ENCODE data around the gene DALRD3.
A peak's percentile ranks its signal among the peaks of the same experiment; 100 is the strongest.

Gene DALRD3

GRCh38 chr3:49017971-49018706 lies at the start of gene DALRD3:
Gene DALRD3, minus strand, starts transcription at chr3:49018580. Its CDS starts 16 bp downstream, at chr3:49018564.
- DNase-seq, result peak; percentile 22

GRCh38 chr3:49058011-49058410 lies 39.6 kb upstream of the DALRD3 start:
- no peak for DNase-seq

- no peak for DNase-seq
These were observed 38.9 kb upstream of the DALRD3 start for GRCh38 chr3:49057268-49057667.

GRCh38 chr3:49054344-49054862 lies 36.0 kb upstream of the DALRD3 start:
- DNase-seq, result no peak

GRCh38 chr3:49053543-49053942 lies 35.2 kb upstream of the DALRD3 start:
- no peak for DNase-seq

- DNase-seq, result no peak
These were observed 16.9 kb upstream of the DALRD3 start for GRCh38 chr3:49035281-49035680.

- DNase-seq, result no peak
These were observed 16.3 kb upstream of the DALRD3 start for GRCh38 chr3:49034650-49035049.

- no peak for DNase-seq
These were observed 14.4 kb upstream of the DALRD3 start for GRCh38 chr3:49032646-49033304.

- DNase-seq, result no peak
These were observed 11.9 kb upstream of the DALRD3 start for GRCh38 chr3:49030321-49030720.

GRCh38 chr3:49029563-49029884 lies 11.1 kb upstream of the DALRD3 start:
- no peak for DNase-seq

- DNase-seq, result peak; percentile 90
These were observed 10.5 kb upstream of the DALRD3 start, which contains the start of gene IMPDH2 for GRCh38 chr3:49028673-49029562. Gene IMPDH2, minus strand, starts transcription at chr3:49029398. Its CDS starts 48 bp downstream, at chr3:49029350.

- DNase-seq, result no peak
These were observed 9.9 kb upstream of the DALRD3 start for GRCh38 chr3:49028298-49028672.

- no peak for DNase-seq
These were observed 9.3 kb upstream of the DALRD3 start for GRCh38 chr3:49027634-49028033.

GRCh38 chr3:49026536-49026935 lies 8.2 kb upstream of the DALRD3 start:
- no peak for DNase-seq

GRCh38 chr3:49025793-49026520 lies 7.6 kb upstream of the DALRD3 start:
- DNase-seq, result no peak

- DNase-seq, result no peak
These were observed 6.8 kb upstream of the DALRD3 start for GRCh38 chr3:49025005-49025792.

- DNase-seq, result no peak
These were observed 6.1 kb upstream of the DALRD3 start for GRCh38 chr3:49024449-49024848.

- no peak for DNase-seq
These were observed 5.4 kb upstream of the DALRD3 start for GRCh38 chr3:49023775-49024174.

- no peak for DNase-seq
These were observed 4.3 kb upstream of the DALRD3 start for GRCh38 chr3:49022688-49023171.

- peak; percentile 84 for DNase-seq
These were observed 3.7 kb upstream of the DALRD3 start, which contains the start of gene NDUFAF3 for GRCh38 chr3:49021813-49022687. Gene NDUFAF3, plus strand, starts transcription at chr3:49022121. Its CDS starts 24 bp downstream, at chr3:49022145.
